SK-N-MC (cell line): ENCODE measurements around the gene TLK2.

Experiments used
- EZH2 ChIP-seq: fragments of 200-600 bp; sonication (generic); IDR thresholded peaks from one replicate; pipeline ENCODE4 v1.6.1; 2017; ENCODE audit warnings: antibody characterized with exemption
- FOXP2 ChIP-seq: optimal IDR thresholded peaks from 2 replicates; pipeline ENCODE3; 2011; ENCODE audit warnings: mild to moderate bottlenecking, moderate library complexity; ENCODE audit not compliant: insufficient read depth; ENCODE audit errors: extremely low read length, control extremely low read depth
- POLR2AphosphoS5 ChIP-seq: IDR thresholded peaks from 2 replicates; pipeline ENCODE4 v1.6.1; 2012; ENCODE audit warnings: mild to moderate bottlenecking, low read depth, low read length, borderline replicate concordance

- TF ChIP-seq EZH2 (no peak), POLR2AphosphoS5 (no peak), FOXP2 (no peak)
Observed at GRCh38 chr17:62478424-62478879, at the start of gene TLK2.
